Endothelial cell of umbilical vein (primary cell): ENCODE results near the gene CPNE8. TPM values are rescaled to one million over a fixed set of nuclear protein-coding genes. Genes with fewer than 3 reads are reported as not detected.
"Not testable (repeated sequence)": the region's sequence is repeated elsewhere in the genome, so short reads cannot be mapped to it uniquely, and the experiment has no call there.

ENCODE experiments used
- BruUV-seq: library from RNA; stranded (reverse); fragments of 400-500 nt; replicated peaks from 2 replicates; lab custom pipeline; 2021; lab: Mats Ljungman, UMichigan
- CTCF ChIA-PET: fragments of 300-600, 350-600 bp; sonication (Branson Sonifier 250); formaldehyde crosslinking; loops from one replicate; lab custom pipeline; 2021; ENCODE audit warnings: antibody characterized with exemption, inconsistent platforms; lab: Charles Lee
- POLR2A ChIA-PET: fragments of 300-600, 350-600 bp; sonication (Branson Sonifier 250); formaldehyde crosslinking; loops from one replicate; lab custom pipeline; 2021; ENCODE audit warnings: antibody characterized with exemption, inconsistent platforms; lab: Charles Lee
- DNase-seq: peaks from one replicate; pipeline ENCODE4 v3.0.0-alpha.2; 2011; ENCODE audit warnings: low read depth, low spot score
- FAIRE-seq: peaks from 2 replicates; lab custom pipeline; 2011; peaks lifted over from hg19 to GRCh38; lab: Jason Lieb, UNC
- H2AFZ ChIP-seq: 2 replicates; pipeline ENCODE4 v1.6.0; 2012; ENCODE audit warnings: low read depth, low read length, control low read depth, inconsistent platforms
- H3K27ac ChIP-seq: 2 replicates; pipeline ENCODE4 v1.5.1; 2011; ENCODE audit warnings: low read depth, mild to moderate bottlenecking, control low read depth, low read length, moderate library complexity; ENCODE audit not compliant: insufficient read depth
- H3K27me3 ChIP-seq, 2 experiments: 2 replicates each; pipeline versions ENCODE4 v1.6.0 to v1.6.1; 2011; ENCODE audit warnings: low read length in 2 of 2, mixed read lengths in 1 of 2; ENCODE audit not compliant: control insufficient read depth in 2 of 2, insufficient read depth in 2 of 2
- H3K36me3 ChIP-seq, 2 experiments: 2 replicates in 1 of 2; 3 replicates in 1 of 2; pipeline ENCODE4 v1.5.1; 2011; ENCODE audit warnings: low read length in 2 of 2, mild to moderate bottlenecking in 1 of 2, moderate library complexity in 1 of 2; ENCODE audit not compliant: control insufficient read depth in 2 of 2, insufficient read depth in 2 of 2; ENCODE audit errors: extremely low read depth in 1 of 2
- H3K4me1 ChIP-seq: 3 replicates; pipeline ENCODE4 v1.5.1; 2011; ENCODE audit warnings: mild to moderate bottlenecking, low read length; ENCODE audit not compliant: control insufficient read depth, insufficient read depth; ENCODE audit errors: extremely low read depth
- H3K4me2 ChIP-seq: 2 replicates; pipeline ENCODE4 v1.6.1; 2011; ENCODE audit warnings: low read length, control low read depth, mixed read lengths; ENCODE audit not compliant: insufficient read depth
- H3K4me3 ChIP-seq, 3 experiments: fragments of 200-600 bp in 1 of 3; sonication (generic), shearing (Covaris generic) in 1 of 3; replicated peaks in 1 of 3; 2 replicates each; pipeline ENCODE4 v1.5.1; 2011 to 2016; ENCODE audit warnings: control low read depth in 3 of 3, low read length in 3 of 3, mild to moderate bottlenecking in 2 of 3, inconsistent platforms in 1 of 3, low read depth in 1 of 3, moderate library complexity in 1 of 3; ENCODE audit not compliant: insufficient read depth in 1 of 3
- H3K79me2 ChIP-seq: 2 replicates; pipeline ENCODE4 v1.6.0; 2012; ENCODE audit warnings: low read length, inconsistent platforms; ENCODE audit not compliant: control insufficient read depth, insufficient read depth
- H3K9ac ChIP-seq: replicated peaks from 2 replicates; pipeline ENCODE3; 2011; ENCODE audit warnings: low read length, control low read depth; ENCODE audit not compliant: insufficient read depth; ENCODE audit errors: extremely low read depth
- H3K9me1 ChIP-seq: replicated peaks from 3 replicates; pipeline ENCODE4 v1.6.0; 2011; ENCODE audit warnings: mild to moderate bottlenecking, low read length; ENCODE audit not compliant: control insufficient read depth, insufficient read depth; ENCODE audit errors: extremely low read depth
- H3K9me3 ChIP-seq: replicated peaks from 2 replicates; pipeline ENCODE4 v1.5.1; 2012; ENCODE audit warnings: low read length, inconsistent platforms; ENCODE audit not compliant: control insufficient read depth, insufficient read depth
- H4K20me1 ChIP-seq: replicated peaks from 2 replicates; pipeline ENCODE3; 2011; ENCODE audit warnings: mild to moderate bottlenecking, low read length; ENCODE audit not compliant: control insufficient read depth, insufficient read depth; ENCODE audit errors: extremely low read depth
- EZH2 ChIP-seq: IDR thresholded peaks from 2 replicates; pipeline ENCODE4 v1.6.1; 2012; ENCODE audit warnings: borderline replicate concordance, low read depth, mild to moderate bottlenecking, moderate library complexity, low read length, inconsistent platforms; ENCODE audit not compliant: severe bottlenecking
- FOS ChIP-seq: IDR thresholded peaks from 2 replicates; pipeline ENCODE4 v1.6.1; 2011; ENCODE audit warnings: mild to moderate bottlenecking, low read length, moderate library complexity, borderline replicate concordance; ENCODE audit not compliant: insufficient read depth
- JUN ChIP-seq: IDR thresholded peaks from 2 replicates; pipeline ENCODE4 v1.6.1; 2011; ENCODE audit warnings: borderline replicate concordance, low read depth; ENCODE audit not compliant: insufficient read length, insufficient read depth
- dilution Hi-C: fragments of 300-500 bp; cut with MboI; formaldehyde crosslinking; loops from one replicate; pipeline ENCODE4 v1.15.0; 2019; ENCODE audit warnings: low sequenced_read_pairs; ENCODE audit not compliant: extremely low pct_ligation_motif_present
- intact Hi-C: fragments of 100-400 bp; cut with micrococcal nuclease; formaldehyde crosslinking; loops from one replicate; pipeline ENCODE4 v1.10.0; 2022
- polyA plus RNA-seq, 4 experiments: library from polyadenylated mRNA; depleted of rRNA in 3 of 4; stranded (reverse) in 3 of 4; unstranded in 1 of 4; fragments of >200 nt; gene quantifications; 2 replicates each; pipeline versions ENCODE4 v1.2.1 to v1.2.3, GENCODE V29; 2011 to 2012; ENCODE audit warnings: missing spikeins in 1 of 4
- total RNA-seq: library from RNA; stranded (reverse); gene quantifications from 2 replicates; pipeline ENCODE4 v1.2.3, GENCODE V29; 2021

CPNE8 gene
- total and polyA plus RNA-seq, 2 donors (not counting 3 experiments of a cell fraction or from before 2014, with no cell fraction given): 4.4 to 13.7 TPM

DNA sequence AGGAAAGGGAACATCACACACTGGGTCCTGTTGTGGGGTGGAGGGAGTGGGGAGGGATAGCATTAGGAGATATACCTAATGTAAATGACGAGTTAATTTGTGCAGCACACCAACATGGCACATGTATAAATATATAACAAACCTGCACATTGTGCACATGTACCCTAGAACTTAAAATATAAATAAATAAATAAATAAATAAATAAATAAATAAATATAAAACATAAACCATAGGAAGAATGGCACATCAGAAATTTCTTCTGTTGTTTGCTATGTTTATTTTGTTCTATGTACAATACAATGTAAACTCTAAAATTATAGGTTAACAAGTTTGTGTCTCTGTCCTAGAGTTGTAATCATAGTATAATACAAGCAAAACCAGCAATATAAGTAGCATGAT, 162.9 kb downstream of the CPNE8 start:
- H3K79me2 ChIP-seq, FAIRE-seq, H4K20me1 ChIP-seq, H3K4me1 ChIP-seq, dilution Hi-C loops, H3K27me3 ChIP-seq, H3K9ac ChIP-seq, H3K27ac ChIP-seq, POLR2A ChIA-PET, H3K9me1 ChIP-seq, DNase-seq, H3K4me2 ChIP-seq, H3K4me3 ChIP-seq, H3K9me3 ChIP-seq, CTCF ChIA-PET, H2AFZ ChIP-seq, BruUV-seq, intact Hi-C loops, H3K36me3 ChIP-seq: not testable (repeated sequence)

- H3K4me2 ChIP-seq: peak overlapping the region; percentile 92
- no peak for FAIRE-seq
- CTCF ChIA-PET: interaction anchor here (1.3 kb wide), 3 partner anchors 11 to 169 kb away, joined by 4 to 10 read pairs (median 5); partner anchors contain the start of gene CPNE8
- no TSS peak for BruUV-seq
- H3K4me3 ChIP-seq: peak overlapping the region in 1 of 3 experiments; percentile 40
- TF ChIP-seq EZH2 (no peak), FOS (peak; percentile 53), JUN (peak; percentile 36)
- dilution Hi-C loops: no loop called here
- no peaks in the 10 kb centered on the region for H3K9me1 ChIP-seq
- DNase-seq: peak; percentile 75
- intact Hi-C loops: loop anchor here (2.0 kb wide), 1 partner anchor 168 kb away; the partner anchor contains the start of gene CPNE8
- H3K36me3 ChIP-seq: no peaks in the 10 kb centered on the region
- H3K27me3 ChIP-seq: no peaks in the 10 kb centered on the region
- H3K9ac ChIP-seq: peak overlapping the region; percentile 57
- no peaks in the 10 kb centered on the region for H3K9me3 ChIP-seq
- no peak overlapping the region for H2AFZ ChIP-seq
- POLR2A ChIA-PET: no interaction called here
- H3K27ac ChIP-seq: peak overlapping the region; percentile 34
- peaks cover 14% of the 10 kb centered on the region for H3K4me1 ChIP-seq
- H3K79me2 ChIP-seq: no peaks in the 10 kb centered on the region
- no peaks in the 10 kb centered on the region for H4K20me1 ChIP-seq
Measured at GRCh38 chr12:38736821-38737220, 168.6 kb downstream of the CPNE8 start.
